NCI-H226 (cell line): ENCODE measurements around the gene HCRTR1.

Experiments used
- DNase-seq: peaks from one replicate; pipeline ENCODE4 v3.0.0-alpha.2; 2015

HCRTR1 gene

DNA sequence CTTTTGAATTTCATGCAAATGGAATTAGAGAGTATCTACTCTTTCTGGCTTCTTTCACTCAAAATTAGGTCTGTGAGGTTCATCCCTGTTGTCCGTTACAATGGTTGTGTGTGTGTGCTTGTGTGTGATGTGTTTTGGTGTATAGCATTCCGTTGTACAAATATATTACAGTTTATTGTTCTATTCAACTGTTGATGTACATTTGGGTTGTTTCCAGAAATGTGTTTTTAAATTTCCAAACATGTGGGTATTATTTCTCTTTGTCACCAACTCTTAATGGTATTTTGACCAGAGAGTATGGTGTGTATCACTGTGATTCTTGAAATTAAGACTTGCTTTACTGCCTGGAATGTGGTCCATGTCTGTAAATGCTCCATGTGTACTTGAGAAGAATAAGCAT, 16.8 kb upstream of the HCRTR1 start:
- DNase-seq: no peak

DNA sequence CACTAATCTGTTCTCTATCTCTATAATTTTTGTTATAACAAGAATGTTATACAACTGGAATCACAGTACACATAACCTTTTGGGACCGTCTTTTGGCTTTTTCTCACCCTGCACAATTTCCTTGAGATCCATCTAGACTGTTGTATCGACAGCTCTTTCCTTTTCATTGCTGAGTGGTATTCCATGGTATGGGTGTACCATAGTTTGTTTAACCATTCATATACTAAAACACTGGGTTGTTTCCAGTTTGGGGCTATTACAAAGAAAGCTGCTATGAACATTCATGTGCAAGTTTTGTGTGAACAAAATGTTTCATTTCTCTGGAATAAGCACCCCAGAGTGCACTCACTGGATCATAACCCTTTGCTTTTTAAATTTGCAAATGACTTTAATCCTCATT, 15.4 kb upstream of the HCRTR1 start:
- DNase-seq: no peak

DNA sequence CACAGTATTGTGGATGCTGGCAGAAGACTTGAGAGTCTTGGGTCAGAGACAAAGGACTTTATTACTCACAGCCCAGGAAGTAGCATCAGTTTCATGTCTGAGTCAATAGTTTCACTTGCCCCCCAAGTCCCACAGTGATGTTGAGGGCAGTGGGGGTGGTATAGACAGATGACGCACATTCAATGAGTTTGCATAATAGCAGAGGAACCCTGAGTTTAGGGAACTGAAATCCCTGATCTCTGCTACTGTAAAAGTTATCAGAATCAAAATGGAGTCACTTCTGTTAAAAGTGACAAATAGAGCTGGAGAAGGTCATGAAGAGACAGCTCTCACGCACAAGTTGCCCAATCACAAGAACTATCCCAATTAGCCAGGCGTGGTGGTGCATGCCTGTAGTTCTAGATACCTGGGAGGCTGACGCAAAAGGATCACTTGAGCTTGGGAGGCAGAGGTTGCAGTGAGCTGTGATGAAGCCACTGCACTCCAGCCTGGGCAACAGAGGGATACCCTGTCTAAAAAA, 11.5 kb upstream of the HCRTR1 start:
- DNase-seq: no peak

DNA sequence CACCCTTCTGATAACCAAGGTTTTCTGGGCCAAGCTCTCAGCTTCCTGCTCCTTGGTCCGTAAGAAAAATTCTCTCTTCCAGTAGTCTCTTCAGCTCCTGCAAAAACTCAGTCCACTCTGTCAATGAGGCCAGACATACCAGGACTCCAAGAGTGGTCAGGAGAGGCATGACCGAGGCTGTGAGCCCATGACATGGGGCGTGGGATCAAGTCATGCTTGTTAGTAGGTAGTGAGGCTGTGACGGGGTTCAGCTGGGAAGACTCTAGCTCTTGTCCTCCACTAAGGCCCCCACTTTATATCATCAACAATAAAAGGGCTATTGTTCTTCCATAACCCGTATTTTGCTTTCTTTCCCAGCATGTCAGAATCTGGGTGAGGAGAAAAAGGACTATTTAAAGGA, 10.1 kb upstream of the HCRTR1 start:
- no peak for DNase-seq

DNA sequence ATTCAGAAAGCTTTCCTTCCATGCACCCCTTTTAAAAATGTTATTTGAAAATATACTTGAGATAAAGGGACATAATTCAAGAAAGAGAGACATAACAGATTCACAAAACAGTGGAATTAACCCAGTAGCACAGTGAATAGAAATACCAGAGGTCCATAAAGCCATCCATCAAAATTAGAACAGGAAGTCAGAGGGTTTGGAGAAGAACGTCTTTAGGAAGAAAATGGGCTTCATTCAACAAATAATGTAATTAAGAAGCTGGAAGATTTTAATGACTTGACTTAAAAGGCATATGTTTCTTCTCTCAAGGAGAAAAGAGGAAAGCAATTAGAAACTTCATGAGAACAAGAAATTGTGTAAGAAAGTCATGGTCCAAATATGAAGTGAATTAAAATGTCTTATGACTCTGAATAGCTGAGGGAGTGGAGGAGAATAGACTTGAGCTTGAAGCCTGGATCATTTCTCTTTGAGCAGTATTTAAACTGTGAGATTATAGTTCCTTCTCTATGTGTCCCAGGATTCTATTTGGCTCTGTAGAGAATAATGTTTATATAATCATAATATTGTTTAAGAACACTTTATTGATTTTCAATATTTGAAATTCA, 7.9 kb upstream of the HCRTR1 start:
- no peak for DNase-seq

DNA sequence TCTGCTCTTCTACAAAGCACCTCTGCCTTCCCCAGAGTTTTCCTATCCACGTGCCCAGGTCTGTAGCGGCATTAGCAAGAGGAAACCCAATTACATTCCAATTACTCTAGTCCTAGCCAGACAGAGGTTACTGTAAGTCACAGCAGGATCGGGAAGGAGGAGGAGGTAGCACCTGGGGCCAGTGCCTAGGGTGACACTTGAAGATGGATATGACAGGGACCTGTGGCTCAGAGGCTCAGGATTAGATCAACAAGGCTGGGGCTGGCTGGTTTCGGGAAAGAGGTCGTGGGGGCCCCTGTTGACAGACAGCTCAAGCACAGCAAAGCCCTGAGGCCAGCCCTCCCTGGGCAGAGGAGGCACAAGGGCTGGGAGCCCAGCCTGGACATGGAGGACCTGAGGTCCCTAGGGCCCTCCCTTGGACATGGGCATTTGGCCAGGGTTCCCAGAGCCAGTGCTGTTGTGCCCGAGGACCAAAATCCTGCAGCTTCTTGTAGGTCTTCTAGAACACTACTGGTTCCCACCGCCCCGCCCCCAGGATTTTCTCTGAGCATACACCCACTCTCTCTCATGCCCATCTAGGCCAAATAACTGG, 3.0 kb upstream of the HCRTR1 start:
- DNase-seq: no peak

DNA sequence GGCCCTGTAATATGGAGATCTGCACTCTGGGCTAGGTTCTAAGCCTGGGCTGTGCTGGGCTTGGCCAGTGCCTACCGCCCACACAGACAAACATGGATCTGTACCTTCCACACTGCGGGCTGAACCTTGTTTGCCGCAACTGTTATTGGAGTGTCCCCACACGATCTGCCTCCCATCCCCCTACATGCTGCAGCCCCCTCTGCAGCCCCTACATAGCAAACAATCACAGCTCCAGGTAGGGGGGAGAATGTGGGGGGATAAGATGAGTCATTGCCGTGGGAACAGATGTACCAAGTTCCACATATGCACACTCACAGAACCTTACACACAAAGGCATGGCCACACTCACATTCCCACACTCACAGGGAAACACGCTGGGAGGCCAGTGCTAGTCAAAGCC, 2.1 kb upstream of the HCRTR1 start:
- DNase-seq: no peak

DNA sequence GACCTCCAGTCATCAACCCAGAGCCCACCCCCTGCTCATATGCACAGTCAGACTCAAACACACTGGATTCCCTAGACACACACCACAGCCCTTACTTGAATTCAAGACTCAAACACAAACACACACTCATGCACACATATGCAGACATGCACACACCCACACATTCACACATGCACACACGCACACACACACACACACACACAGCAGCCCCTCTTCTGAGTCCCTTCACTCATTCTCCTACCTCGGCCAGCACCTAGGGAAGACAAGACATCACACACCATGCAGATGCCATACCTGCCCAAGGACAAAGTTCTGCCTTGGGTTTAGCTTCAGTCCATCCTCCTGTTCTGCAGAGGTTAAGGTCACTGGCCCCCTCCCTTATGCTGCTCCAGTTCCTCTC, 1.6 kb upstream of the HCRTR1 start:
- no peak for DNase-seq

DNA sequence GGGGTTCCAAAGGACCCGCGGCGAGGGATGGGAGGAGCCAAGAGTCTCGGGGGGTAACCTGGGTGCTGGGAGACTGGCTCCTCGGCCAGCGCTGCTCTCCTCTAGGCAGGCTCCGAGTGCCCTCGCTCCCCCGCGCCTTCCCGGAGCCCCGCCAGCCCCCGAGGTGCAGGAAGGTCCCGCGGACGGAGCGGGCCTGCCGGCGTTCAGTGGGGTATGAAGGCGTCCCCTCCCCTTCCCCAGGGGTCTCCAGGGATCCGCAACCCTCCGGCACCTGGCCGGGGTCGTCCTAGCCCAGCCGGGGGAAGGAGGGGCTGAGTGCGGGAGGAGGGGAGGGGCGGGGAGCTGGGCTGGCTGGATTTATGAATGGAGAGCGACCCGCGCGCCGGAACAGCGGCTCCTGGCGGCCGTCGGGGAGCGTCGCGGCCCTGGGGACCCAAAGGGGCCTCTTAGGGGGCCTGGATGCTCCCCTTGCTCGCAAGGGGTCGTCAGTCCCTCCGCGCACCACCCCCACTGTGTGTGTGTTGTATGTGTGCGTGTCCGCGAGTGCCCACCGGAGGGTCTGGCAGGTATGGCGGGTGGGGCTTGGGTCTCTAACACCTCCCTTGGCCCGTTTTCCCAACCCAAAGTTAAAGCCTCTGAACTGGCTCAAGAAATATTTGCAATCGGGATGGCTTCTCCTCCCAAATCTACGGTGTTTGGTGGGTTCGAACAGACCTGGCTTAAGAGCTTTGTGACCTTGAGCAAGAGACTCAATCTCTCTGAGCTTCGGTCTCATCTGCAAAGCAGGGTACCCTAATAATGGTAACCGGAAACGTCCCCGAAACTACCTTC, 642 bp downstream of the HCRTR1 start:
- no peak for DNase-seq

DNA sequence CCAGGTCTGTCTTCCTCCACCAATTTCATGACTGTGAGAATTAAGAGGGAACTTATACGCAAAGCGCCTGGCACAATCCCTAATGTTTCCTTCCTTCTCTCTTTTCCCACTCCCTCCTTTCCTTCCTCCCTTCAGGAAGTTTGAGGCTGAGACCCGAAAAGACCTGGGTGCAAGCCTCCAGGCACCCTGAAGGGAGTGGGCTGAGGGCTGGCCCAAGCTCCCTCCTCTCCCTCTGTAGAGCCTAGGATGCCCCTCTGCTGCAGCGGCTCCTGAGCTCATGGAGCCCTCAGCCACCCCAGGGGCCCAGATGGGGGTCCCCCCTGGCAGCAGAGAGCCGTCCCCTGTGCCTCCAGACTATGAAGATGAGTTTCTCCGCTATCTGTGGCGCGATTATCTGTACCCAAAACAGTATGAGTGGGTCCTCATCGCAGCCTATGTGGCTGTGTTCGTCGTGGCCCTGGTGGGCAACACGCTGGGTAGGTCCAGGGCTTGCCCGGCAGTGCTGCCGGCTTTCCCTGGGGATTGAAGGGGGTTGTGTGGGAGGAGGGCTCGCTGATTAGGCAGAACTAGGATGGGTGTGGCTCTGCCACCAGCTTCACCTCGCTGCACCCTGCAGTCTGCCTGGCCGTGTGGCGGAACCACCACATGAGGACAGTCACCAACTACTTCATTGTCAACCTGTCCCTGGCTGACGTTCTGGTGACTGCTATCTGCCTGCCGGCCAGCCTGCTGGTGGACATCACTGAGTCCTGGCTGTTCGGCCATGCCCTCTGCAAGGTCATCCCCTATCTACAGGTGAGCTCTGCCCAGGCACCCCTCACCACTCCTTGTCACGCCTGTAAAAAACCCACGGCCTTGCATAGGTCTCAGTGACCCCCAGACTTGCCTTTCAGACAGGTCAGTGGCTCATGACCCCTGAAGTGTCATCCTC, 1.7 kb downstream of the HCRTR1 start:
- DNase-seq: no peak

DNA sequence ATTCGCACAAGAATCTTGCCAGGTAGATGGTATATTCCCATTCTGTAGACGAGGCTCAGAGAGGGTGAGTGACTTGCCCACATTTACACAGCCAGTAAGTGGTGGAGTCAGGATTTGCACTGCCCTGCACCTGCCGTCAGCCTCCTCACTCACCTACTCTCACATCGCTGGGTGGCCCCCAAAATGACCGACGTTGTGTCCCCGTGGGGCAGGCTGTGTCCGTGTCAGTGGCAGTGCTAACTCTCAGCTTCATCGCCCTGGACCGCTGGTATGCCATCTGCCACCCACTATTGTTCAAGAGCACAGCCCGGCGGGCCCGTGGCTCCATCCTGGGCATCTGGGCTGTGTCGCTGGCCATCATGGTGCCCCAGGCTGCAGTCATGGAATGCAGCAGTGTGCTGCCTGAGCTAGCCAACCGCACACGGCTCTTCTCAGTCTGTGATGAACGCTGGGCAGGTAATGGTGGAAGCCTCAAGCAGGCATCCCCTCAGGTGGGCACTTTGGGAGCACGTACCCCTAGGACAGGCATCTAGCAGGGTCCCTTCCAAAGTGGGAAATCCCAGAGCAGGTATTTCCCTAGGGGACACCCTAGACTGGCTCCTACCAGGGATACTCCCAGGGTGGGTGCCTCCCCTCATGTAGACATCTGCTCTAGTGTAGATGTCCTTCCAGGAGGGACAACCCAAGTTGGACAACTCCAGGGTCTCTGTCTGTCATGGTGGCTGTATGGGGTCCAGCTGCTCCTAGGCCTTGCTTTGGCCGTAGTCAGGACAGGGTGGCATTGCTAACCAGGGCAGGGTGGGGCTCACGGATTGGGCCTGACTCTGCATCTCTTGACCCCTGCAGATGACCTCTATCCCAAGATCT, 3.4 kb downstream of the HCRTR1 start:
- DNase-seq: no peak

DNA sequence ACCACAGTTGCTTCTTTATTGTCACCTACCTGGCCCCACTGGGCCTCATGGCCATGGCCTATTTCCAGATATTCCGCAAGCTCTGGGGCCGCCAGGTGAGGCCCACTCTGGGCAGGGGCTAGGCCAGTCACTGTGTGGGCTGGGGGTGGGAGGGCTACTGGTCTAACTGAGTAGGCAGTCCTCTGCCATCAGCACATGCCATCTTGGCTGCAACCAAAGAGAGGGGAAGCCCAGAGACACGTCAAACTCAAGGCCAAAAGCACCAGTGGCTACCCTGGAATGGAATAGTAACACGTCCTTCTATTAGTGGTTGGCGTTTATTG, 4.0 kb downstream of the HCRTR1 start:
- DNase-seq: no peak

DNA sequence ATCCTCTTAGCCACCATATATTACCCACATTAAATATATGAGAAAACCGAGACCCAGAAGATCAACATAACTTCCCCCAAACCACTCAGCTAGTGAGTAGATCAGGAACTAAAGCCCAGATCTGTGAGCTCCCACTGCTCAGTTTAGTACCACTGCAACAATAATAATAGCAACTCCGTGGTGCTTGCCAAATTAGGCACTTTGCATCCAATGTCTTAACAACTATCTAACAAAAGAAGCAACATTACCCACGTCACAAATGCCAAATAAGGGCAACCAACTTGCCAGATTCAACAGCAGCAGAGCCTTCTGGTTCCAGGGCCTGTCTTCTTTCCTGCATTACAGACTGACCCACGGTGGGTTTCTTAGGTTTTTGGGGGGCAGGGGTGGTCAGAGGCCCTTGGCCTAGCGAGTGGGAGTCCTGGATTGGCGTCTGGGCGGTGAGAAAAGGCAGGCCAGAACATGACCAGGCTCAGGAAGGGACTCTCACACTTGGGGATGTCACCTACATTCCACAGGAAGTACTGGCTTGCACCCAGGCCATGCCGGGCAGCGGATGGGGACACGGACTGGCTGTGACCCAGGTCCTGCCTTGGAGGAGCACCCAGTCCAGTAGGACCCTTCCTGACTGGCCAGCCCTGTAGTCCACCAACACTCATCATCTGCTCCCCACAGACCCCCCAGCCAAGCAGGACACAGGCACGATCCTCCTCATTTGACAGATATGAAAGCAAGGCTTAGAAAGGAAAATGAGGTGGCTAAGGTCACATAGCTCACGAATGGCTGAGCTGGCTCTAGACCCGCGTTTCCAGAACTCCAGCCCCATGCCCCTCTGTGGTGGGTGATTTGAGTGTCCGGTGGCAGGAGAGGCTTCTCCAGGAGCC, 4.6 kb downstream of the HCRTR1 start:
- DNase-seq: no peak

DNA sequence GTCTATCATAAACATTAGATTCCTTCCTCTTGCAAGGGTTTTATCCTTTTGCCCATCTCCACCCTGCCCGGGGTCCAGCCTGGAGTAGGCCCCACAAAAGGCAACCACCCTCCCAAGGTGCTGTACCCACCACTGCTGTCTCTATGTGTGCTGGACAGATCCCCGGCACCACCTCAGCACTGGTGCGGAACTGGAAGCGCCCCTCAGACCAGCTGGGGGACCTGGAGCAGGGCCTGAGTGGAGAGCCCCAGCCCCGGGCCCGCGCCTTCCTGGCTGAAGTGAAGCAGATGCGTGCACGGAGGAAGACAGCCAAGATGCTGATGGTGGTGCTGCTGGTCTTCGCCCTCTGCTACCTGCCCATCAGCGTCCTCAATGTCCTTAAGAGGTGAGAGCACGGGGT, 5.9 kb downstream of the HCRTR1 start:
- DNase-seq: no peak

DNA sequence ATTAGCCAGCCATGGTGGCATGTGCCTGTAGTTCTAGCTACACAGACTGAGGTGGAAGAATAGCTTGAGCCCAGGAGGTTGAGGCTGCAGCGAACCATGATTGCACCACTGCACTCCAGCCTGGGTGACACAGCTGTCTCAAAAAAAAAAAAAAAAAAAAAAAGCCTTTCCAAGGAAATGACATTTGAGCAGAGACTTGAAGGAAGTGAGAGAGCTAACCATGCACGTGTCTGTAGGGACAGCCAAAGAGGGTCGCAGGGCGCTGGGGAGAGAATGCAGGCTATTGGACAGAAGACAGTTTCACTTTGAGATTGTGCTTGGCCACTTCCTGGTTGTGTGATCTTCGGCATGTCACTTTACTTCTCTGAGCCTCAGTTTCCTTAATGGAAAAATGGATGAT, 6.8 kb downstream of the HCRTR1 start:
- DNase-seq: no peak

DNA sequence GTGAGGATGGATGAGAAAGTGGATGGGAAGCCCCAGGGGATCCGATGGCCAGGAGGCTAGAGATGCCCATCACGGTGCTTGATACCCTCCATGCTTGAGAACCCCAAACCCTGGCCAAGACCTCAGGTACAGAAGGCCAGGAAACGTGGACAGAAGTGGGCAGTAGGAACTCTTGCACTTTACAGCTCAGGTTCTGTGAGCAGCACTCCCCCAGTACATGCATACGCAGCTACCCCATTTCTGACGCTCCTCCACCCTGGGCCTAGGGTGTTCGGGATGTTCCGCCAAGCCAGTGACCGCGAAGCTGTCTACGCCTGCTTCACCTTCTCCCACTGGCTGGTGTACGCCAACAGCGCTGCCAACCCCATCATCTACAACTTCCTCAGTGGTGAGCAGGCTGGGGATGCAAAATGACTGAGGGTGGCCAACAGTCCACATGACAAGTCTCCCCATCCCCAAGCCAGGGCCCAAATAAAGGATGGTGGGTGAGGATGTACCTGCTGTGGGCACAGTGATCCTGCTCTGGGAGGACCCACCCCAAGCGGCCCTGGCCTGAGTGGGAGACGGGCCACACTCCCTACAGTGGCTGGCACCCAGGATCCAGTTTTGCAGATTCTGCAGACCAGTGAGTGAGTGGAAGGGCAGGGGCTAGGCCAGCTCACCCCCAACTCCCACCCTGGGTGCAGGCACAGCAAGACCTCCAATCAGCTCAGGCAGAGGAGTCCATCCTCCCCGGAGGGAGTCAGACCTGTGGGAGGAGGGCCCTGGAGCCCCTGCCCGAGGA, 7.4 kb downstream of the HCRTR1 start:
- no peak for DNase-seq

DNA sequence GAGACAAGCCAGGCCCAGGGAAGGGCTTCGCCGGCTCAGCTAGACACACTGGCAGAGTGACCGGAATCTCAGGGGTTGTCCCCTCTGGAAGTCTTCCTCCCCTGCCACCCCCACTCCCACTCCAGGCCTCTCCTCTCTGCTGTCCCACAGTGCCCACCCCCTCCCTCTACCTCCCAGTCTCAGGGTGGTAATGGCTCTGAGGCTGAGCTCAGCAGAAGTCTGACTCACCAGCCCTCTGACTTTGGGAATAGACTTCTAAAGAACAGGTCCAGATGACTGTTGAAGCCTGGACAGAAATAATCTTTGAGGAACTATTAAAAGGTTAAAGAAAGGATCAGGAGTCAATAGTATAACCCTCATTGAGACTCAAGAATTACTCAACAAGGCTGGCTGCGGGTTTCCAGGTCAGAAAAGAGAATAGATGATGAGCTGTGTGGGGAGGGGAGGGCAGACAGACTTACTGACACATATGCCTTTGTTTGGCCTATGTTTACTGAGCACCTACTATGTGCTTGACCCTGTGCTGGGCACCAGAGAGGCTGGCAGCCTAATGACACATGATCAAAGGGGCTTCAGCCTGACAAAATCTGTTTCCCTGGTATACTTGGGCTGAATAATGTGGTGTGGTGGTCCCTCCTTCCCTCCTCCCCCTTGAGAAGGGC, 8.2 kb downstream of the HCRTR1 start:
- peak; percentile 36 for DNase-seq

DNA sequence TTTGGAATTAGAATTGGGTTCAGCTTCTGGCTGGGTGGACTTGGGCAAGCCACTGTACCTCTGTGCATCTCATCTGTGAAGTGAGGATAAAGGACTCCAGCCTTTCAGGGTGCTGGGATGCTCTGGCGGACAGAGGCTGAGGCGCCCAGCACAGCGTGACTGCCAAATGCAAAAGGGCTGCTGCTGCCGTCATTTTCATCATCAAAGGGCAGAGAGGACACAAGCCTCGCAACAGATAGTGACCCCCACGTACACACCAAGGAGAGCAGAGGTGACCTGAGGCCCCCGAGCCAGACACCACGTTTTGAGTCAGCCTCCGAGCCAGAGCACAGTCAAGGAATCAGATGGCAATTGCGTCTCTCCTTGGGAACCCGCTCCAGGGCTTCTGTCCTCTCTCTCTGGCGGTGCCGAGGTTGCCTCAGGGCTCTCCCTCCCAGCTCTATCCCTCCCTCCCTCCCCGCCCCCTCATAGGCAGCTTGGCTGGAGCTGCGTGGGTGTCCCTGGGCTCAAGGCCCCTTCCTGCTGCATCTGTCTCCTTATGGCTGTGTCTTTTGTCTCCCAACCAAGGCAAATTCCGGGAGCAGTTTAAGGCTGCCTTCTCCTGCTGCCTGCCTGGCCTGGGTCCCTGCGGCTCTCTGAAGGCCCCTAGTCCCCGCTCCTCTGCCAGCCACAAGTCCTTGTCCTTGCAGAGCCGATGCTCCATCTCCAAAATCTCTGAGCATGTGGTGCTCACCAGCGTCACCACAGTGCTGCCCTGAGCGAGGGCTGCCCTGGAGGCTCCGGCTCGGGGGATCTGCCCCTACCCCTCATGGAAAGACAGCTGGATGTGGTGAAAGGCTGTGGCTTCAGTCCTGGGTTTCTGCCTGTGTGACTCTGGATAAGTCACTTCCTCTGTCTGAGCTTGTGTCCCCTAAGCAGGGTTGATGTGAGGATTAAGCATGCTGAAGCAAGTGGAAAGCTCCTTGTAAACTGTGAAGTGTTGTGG, 9.0 kb downstream of the HCRTR1 start:
- DNase-seq: no peak
